GM21619 (cell line): ENCODE measurements around the gene MMP15.
"Not testable (repeated sequence)": the region's sequence is repeated elsewhere in the genome, so short reads cannot be mapped to it uniquely, and the experiment has no call there.

Source experiments
- ATAC-seq: cut with Tn5 transposase; IDR thresholded peaks from one replicate; pipeline ENCODE4 v1.9.1; 2021; ENCODE audit not compliant: unreplicated experiment

MMP15 gene

GRCh38 chr16:58025351-58026138 lies at the start of gene MMP15:
Gene MMP15, plus strand, starts transcription at chr16:58025754. Its CDS starts 597 bp downstream, at chr16:58026351.
- ATAC-seq = peak; percentile 43

- ATAC-seq = no peak
Observed at GRCh38 chr16:57976331-57976796, 49.2 kb upstream of the MMP15 start.

DNA sequence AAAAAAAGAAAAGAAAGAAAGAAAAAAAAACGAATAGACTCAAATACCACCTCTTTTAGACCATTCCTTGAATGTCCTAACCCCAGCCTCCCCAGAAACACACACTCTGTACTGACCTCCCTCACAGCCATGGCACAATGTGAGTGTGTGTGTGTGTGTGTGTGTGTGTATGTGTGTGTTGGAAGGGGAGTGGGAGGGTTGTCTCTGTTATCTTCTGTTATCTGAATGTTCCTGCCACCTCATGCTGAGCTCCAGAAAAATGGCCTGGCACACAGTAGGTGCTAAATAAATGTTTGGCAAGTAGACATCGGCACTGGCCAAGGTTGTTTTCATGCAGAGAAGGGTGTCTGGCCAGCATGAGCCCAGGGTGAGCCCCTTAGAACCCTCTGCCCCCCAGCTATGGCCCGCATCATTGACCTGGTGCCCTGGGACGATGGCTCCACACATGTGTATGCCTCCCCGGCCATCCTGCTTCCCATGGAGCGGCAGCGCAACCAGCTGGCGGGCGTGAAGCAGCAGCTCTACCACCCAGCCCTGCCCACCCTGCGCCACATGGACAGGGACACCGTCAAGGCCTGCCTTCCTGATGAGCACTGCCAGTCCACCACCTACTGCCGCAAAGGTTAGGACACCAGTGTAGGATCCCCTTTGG lies 48.0 kb upstream of the MMP15 start:
- no peak for ATAC-seq

- ATAC-seq = not testable (repeated sequence)
Observed at GRCh38 chr16:57978070-57978465, 47.5 kb upstream of the MMP15 start.

DNA sequence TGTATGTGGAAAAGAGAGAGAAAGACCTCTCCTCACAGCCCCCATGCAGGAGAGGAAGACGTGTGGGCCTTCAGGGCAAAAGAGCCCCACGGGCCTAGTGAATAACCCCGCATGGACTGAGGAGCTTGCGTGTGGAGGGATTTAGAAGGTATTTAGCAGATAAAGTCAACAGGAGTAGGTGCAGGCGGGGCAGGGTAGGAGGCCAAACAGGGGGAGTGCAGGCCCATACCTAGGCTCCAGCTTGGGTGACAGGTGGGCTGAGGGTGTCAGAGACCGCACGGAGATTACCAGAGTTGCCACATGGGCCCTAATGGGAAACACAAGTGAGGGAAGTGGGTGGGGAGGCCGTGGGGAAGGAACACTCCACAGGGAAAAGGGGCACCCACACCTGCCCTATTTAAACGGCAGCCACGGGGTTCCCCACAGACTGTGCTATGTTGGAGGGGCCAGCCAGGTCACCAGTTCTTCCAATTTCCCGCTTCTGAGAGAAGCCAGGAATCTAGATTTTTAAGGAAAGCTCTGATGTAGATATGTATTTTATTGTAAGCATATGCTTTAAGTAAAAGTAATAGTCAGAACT lies 46.5 kb upstream of the MMP15 start:
- ATAC-seq = no peak

DNA sequence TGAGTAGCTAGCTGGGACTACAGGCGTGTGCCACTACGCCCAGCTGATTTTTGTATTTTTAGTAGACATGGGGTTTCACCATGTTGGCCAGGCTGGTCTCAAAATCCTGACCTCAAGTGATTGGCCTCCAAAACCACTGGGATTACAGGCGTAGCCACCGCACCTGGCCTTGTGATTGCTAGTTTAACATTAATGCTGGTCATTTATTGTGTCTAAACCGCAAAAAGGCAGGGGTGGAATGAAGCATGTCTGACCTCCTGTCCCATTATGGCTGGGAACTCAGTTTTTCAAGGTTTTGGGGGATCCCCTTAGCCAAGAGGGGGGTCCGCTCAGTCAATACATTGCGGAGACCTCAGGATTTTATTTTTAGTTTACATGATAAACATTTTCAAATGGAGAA lies 43.9 kb upstream of the MMP15 start:
- ATAC-seq = peak; percentile 42

- no peak for ATAC-seq
Observed at GRCh38 chr16:57982385-57982784, 43.2 kb upstream of the MMP15 start.

DNA sequence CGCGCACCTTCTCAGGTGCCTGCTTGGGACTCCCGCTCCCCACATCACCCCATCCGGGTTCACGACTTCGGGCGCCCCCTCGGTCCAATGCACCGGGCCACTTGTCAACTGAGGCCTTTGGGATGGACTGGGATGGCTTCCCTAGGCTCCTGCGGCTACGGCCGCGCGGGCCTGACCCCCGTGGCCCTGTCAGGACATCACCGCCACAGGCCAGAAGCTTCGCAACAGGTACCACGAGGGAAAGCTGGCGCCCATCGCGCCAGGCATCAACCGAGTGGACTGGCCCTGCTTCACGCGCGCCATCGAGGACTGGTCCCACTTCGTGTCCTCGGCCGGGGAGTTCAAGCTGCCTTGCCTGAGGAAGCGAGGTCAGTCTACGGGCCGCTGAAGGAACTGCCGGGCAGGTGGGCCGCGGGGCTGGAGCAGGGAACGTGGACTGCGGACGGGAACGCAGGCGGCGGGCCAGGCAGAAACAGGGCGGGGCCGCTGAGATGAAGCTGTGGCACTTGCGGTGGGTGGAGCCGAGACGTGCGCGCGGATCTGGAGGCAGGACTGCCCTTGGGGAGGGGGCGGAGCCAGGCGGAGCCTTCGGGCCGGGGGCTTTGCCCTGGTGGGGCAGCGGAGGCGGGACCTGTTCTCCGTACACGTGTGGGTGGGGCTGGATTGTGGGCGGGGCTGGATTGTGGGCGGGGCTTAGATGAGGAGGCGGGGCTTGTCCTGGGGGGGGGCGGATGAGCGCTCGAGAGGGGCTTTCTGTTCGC lies 40.9 kb upstream of the MMP15 start:
- ATAC-seq = peak; percentile 64

DNA sequence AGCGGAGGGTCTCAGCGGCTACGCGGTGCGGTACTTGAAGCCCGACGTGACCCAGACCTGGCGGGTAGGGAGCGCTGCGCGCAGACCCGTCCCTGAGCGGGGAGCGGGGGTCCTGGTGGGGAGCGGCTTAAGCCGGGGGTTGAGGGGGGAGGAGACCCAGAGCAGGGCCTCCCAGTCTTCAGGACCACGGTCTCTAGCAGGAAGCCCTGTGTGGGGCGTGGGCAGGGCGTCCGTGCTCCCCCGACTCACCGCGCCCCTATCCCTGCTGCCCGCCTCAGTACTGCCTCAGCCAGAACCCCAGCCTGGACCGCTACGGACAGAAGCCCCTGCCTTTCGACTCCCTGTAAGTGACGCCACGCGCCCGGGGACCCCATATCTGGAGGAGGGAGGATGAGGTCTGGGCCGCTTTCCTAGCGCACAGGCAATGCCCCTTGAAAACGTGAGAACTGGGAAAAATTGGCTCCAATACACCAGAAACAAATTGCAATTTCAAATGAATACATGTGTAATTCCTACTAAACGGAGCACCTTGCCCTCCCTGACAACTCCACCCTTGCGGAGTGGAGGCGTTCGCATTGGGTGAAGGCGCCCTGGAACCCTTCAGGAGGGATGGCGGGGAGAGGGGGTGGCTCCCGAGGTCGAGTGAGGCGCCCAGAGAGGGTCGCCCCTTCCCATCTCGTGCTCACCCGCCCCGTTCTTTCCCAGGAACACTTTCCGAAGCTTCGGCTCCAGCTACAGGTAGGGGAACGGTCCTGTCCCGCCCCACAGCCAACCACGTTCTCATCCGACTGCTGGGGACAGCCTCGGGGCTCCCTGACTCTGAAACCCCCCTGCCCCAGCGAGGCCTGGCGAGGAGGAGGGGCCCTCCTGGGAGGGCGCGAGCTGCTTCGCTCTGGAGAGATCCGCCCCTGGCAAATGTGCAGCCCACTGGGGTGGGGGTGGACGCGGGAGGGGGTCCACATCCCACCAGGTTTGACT lies 40.1 kb upstream of the MMP15 start:
- no peak for ATAC-seq

- ATAC-seq = no peak
Observed at GRCh38 chr16:57986196-57986595, 39.4 kb upstream of the MMP15 start.

DNA sequence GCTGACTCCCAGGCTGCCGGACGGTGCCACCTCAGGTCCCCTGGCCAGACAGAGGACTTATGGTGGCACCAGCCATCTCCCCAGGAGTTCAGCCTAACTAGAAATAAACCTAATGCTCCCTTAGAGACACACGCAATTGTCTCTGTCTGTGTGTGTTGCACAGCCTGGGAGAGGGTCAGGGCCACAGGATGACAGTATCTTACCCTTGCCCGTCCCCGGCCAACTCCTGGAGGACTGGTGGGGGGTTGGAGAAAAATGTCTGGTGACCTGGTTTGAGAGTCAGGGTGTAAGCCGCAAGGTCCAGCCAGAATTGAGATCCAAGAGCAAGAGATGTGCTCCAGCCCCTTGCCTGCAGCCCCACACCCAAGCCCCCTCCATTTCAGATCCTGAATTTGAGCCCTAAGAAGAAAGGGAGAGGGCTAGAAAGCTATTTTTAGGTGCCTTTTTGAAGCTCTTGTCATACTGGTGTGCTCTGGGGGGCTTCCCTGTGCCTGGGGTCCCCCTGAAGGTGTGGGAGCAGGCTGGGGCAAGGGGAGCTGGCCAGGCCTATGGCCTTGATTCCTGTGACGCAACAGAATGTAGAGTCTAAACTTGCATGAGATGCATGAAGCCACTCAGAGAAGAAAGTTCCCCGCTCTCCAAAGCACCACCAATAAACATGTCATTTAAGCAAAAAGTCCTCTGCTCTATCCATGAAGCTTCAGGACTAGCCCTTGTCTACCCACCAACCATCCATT lies 37.9 kb upstream of the MMP15 start:
- no peak for ATAC-seq

DNA sequence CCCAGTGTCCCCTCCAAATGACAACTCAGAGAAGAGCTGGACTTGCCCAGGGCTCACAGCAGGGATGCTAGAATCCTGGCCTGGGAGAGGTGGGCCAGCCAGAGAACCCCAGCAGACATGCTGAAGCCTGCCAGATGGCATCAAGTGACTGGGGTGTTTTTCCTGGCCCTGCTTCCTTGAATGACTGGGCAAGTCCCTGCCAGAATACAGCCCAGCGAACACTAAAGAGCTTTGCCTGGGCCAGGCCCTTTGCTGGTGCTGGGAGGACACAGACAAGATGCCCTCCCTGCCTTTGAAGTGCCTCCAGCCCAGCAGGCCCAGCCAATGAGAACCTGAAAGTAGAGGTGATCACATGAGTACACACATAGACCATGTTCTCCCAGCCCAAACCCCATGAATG lies 36.6 kb upstream of the MMP15 start:
- no peak for ATAC-seq

DNA sequence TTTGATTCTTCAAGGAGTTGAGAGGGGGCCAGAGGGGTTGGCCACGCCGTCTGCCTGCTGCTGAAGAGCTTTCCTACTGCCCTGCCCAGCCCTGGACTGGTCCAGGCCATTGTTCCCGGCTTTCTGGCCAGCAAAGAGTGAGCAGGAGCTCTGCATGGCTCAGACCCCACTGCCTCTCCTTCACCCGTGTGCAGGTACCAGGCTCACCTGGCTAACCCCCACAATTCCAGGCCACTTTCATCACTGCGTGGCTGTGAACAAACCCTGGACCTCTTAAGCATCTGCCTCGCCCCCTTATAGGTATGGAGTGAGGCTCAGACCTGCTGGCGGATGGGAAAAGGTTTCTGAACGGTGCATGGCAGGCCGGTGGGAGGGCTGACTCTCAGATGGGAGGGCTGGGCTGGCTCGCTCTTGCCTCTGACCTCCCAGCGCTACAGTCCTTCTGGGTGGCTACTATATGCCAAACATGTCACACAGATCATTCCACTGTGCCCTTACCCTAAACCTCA lies 33.9 kb upstream of the MMP15 start:
- no peak for ATAC-seq

DNA sequence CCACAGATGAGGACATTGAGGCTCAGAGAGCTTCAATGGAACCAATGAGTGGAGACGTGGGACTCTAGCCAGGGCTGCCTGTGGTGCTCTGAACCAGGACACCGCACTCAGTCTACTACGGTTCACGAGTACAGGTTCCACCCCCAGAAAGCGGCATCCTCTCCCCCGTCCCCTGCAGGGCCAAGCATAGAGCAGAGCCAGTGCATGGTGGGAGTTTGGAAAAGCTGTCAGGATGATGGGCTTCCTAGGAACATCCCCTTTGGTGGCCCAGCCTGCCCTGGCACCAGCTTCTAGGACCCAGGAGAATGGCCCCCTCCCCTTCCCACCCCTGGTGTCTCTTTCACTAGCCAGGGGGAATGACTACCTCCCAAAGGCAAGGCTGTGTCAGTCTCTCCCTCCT lies 33.5 kb upstream of the MMP15 start:
- no peak for ATAC-seq

DNA sequence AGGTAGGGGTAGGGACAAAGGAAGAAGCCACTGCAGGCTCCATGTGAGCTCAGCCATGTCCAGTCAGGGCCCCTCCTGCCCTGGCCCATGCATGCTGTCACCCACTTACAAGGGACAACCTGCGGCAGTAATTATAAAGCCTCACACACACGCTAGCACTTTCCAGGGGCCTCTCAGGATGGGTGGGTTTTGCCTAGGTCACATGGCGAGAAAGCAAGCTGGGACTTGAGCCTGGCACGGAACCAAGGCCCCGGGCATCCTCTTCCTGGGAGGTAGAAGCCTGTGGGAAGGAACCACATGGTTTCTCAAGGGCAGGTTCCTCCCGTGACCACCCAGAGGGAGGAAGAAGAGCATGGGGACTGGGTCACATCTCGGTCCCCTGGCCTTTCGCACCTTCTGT lies 32.1 kb upstream of the MMP15 start:
- no peak for ATAC-seq

DNA sequence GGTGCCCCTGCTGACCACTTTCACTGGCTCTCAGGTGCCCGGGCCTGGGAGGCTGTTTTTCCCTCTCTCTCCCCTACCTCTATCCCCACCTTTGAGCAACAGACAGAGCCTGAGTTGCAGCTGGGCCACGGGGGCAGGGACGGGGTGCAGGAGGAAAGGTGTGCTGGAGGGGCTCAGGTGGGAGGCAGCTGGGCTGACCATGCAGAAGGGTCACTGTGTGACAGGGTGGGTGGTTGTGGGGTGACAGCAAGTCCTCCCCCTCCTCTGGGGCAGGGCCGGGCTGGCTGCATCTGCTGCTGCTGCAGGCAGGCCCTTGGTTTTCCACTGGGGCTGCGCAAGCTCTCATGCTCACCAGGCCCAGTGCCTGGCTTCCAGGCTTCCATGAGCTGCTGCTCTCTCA lies 31.7 kb upstream of the MMP15 start:
- ATAC-seq = no peak

DNA sequence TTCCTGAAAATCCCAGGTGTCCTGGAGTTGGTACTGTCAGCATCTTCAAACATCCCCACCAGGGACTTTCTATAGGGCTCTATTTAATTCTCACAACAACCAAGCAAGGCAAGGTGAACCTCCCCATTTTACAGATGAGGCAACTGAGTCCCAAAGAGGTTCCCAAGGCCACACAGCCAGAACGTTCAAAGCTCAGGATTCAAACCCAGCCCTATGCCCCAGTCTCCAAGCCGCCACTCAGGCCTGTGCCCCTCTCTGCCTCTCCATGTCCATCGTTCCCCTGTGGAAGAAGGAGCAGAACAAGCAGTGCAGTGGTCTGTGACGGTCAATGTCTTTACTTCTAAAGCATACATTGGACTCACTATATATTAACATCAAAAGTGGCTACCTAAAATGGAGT lies 31.2 kb upstream of the MMP15 start:
- ATAC-seq = no peak

DNA sequence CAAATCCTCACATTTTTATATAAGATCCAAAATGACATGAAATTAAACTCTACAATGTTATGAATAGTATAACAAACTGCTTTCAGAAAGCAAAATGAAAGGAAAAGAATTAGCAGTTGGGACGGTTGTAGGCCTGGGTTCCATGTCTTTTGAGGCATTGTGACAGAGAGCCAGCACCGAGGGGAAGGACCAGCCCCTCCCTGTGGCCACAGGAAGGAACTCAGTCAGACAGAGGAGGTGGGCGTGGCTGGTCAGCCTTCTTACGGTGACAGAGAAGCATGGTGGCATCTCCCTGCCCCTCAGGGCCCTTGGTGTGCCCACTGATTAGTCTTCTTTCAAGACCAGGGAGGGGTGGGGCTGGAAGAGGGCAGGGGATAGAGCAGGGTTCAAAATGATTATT lies 30.8 kb upstream of the MMP15 start:
- ATAC-seq = peak; percentile 46

DNA sequence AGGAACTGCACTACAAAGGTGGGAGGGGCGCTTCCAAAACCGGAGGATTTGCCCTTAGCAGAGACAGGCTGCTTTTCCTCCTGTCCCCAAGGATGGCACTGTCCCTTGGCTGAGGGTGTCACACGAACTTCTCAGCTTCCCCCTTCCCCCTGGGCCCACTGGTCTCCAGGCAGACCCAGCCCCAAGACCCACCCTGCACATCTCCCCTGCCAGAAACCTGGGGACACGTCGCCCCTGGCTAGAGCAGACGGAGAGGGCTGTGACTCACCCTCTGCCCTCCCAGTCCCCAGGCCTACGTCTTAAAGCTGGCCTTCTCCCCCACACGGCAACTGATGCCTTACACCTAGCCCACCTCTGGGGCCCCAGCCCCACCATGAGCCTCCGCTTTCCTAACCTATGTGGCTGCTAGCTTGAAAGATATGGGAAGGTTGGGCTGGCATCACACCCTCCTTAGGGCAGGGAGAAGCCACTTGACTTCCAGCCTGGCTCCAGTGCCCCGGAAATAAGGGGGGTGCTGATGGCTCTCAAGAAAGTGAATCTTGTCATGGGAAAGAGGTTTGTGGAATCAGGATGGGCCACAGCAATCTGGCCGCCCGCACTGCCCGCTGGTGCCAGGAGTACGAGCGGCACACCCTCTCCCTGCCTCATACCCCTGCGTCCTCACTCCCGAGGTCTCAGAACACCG lies 29.7 kb upstream of the MMP15 start:
- ATAC-seq = no peak
